GM18498 (cell line): ENCODE results near the gene FEV.

Experiments
- ATAC-seq: cut with Tn5 transposase; IDR thresholded peaks from one replicate; pipeline ENCODE4 v1.9.1; 2021; ENCODE audit warnings: mild to moderate bottlenecking, moderate library complexity; ENCODE audit not compliant: unreplicated experiment

Gene FEV

GRCh38 chr2:219017201-219017931 lies 32.4 kb upstream of the FEV start:
- ATAC-seq, result no peak

DNA sequence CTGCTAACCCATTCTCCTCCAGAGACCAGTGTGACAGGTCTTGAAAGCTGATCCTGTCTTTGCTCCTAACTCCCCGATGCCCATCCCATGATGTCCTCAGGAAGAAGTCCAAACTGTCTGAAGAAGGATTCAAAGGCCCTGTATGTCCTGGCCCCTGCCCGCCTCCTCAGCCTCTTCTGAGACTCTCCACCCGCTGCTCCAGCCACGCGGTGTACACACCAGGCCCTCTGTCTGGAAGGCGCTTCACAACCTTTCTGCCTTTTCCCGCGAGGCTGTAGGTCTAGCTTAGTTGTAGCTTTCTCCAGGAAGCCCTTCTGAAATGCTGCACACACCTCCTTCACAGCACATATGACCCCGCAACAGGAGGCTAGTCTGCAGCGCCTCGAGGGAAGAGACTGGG lies 31.7 kb upstream of the FEV start:
- no peak for ATAC-seq

DNA sequence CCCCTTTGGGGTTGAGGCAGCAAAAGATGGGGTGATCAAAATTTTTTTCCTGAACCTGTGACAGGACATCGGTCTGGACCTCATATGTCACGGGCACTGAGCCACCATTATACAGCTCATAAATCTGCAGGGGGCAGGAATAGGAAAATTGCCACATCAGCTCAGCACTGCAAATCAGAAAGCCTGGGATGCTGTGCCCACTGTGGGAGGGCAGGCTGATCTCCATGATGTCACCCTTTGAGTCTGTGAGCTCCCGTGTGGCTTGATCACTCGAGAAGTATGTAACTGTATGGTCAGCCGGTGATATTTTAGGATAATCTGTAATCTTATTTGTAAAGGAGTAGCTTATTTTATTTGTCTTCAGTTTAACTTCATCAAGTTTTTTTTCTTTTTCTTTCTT lies 25.9 kb upstream of the FEV start:
- ATAC-seq, result no peak

GRCh38 chr2:219010162-219010756 lies 25.3 kb upstream of the FEV start:
- ATAC-seq, result peak; percentile 57

GRCh38 chr2:219009294-219009693 lies 24.3 kb upstream of the FEV start:
- ATAC-seq, result no peak

GRCh38 chr2:219003979-219004378 lies 19.0 kb upstream of the FEV start:
- no peak for ATAC-seq

- no peak for ATAC-seq
Measured at GRCh38 chr2:219003267-219003634, 18.3 kb upstream of the FEV start.

DNA sequence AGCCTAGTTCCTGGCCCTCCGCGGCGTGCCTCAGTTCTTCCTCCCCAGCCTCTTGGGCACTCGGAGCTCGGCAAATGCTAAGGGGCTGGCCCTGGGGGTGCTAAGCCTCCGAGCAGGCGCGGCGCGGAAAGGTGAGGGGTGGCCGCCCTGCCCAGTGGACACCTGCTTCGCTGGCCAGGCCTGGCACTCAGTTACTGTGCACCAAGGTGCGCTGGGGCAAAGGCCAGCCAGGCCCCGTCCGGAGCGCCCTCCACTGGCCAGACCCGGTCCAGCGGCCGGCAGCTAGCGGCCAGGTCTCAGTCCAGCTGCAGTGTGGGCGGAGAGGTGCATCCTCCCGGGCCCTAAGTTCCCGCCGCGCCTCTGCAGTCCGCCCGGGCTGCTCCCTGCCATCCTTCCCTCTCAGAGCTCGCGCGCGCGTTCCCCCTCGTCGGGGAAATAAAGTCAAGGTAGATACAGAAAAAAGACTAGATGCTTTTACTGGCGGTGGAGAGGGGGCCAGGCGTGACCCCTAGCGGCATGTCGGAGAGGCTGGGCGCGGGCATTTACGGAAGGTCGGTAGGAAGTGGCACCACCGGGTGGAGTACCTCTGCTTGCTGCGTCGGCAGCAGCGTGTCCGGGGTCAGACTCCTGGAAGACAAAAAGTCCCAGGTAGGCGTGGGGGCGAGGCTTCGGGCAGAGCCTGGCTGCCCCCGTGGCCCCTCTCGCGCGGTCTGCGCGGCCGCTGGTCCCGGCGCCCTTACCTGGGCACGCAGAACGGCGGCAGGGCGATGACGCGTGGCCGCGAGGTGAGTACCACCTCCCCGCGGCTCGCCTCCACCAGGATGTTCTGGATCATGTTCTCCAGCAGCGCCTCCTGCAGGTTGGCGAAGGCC lies 17.6 kb upstream of the FEV start:
- ATAC-seq, result no peak

- no peak for ATAC-seq
Measured at GRCh38 chr2:219001577-219002394, 16.8 kb upstream of the FEV start.

GRCh38 chr2:219001100-219001576 lies 16.2 kb upstream of the FEV start:
- no peak for ATAC-seq

DNA sequence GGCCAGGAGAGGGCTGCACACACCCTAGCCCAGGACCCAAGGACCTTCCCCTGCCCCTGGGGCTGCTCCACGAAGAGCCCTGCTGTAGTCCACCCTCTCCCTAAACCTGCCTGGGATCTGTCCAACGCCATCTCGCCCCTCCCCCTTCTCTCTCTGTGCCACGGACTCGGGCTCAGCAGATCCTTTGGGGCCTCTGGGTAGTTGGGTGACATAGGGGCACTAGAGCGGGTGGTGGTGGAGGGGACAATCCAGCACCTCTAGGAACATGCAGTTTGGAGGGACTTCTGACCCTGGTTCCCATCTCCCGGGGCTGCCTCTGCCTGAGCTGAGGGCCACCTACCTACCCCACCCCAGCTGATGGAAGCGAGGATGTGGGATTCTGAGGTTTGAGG lies 15.6 kb upstream of the FEV start:
- no peak for ATAC-seq

GRCh38 chr2:218999881-219000568 lies 15.0 kb upstream of the FEV start:
- ATAC-seq, result no peak

- no peak for ATAC-seq
Measured at GRCh38 chr2:218999021-218999880, 14.3 kb upstream of the FEV start.

DNA sequence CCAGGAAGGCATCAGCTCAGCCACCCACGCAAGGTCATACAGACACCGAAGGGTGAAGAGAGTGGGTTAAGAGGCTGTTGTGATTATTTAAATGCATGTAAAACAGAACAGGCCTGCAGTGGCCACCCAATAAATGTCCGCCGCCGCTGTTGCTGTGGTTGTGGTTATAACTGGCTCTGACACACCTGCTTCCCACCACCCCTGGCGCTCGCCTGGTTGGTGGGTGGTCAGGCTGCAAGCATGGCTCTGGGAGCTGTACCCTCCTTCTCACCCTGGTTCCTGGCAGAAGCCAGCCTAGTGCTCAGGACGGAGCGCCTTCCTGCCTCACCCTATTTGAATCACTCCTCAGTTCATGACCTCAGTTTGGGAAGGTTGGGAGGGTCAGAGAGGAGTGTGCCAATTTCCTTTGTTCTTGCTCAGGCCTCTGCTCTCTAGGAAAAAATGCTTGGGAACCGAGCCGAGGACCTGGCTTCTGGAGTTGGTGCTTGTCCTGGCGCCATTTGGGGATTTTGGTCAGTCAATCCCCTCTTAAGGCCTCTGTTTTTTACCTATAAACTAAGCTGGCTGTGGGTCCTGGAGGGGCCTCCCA lies 13.5 kb upstream of the FEV start:
- no peak for ATAC-seq

DNA sequence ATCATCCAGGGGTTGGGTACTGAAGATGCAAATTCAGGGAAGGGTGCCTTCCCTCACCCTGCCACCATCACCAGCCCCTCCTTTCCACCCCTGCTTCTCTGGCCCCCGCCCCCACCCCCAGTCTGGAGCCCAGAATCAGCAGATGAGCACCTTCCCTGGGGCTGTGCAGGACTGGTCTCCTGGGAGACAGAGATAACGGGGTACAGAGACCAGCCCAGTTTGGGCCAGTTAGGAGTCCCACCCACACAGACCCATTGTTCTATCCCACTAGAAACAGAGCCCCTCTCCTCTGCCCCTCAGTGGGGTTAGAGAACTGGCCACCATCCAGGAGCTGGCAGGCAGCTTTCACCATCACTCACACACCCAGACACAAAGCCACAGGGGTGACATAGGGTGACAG lies 12.7 kb upstream of the FEV start:
- no peak for ATAC-seq

- ATAC-seq, result no peak
Measured at GRCh38 chr2:218996937-218997336, 12.0 kb upstream of the FEV start.

DNA sequence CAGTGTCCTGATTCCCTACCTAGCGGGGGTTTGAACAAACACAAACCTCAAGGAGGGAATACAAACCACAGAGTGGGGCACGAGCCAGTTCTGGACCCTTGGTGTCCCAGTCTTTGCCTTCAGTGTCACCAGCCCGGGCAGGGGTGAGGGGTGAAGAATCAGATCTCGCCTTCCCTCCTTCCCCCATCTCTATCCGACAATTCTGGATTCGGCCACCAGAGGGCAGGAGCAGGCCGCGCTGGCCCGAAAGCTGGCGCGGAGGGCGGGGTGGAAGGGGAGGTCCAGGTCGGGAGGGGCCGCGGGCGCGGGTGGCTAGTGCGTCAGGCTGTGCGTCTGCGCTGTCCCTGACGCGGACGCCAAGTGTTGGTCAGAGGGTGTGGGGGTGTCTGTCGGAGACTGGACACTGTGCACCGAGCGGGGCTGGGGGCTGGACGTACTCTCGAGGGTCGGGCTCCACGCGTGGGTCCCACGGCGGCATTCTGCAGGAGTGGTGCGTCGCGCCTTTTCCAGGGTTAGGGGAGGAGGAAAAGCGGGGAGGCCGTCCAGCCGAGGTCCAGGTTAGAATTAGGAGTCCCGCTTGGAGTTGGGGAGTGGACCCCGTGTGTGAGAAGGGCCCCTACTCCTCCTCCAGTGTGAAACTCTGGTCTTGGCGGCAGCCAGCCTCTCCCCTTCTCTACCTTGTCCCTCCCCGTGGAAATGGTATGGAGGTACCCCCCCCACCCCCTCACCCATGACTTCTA lies 11.2 kb upstream of the FEV start:
- peak; percentile 74 for ATAC-seq

DNA sequence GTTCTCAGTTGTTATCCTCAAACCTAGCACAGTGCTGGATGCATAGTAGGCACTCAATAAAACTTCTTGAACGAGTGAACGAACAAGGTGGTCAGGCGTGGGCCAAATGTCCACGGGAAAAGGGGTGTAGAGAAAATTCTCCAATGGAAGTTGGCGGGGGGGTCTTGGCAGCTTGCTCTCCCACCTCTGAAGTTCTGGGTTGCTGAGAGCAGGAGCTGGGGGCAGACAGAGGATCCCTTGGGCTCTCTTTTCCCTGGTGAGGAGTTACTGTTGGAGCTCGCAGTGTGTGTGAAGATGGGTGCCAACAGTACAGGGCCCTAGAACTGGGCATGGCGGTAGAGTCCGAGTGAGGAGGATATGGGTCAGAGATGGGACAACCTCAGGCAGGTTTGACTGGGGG lies 10.6 kb upstream of the FEV start:
- ATAC-seq, result no peak
